HepG2 (cell line): ENCODE results near the gene ANO1. TPM values are rescaled to one million over a fixed set of nuclear protein-coding genes. Genes with fewer than 3 reads are reported as not detected.

Experiments used
- ATAC-seq: fragments of 200-7000 bp; cut with Tn5 transposase; 3 replicates; pipeline ENCODE4 v1.9.1; 2020; ENCODE audit warnings: mild to moderate bottlenecking, moderate library complexity
- BruUV-seq: library from RNA; stranded (reverse); fragments of 400-500 nt; replicated peaks from 2 replicates; lab custom pipeline; 2021; lab: Mats Ljungman, UMichigan
- CTCF ChIA-PET: fragments of 300-600 bp; formaldehyde crosslinking; extraction: SDS; loops from one replicate; lab custom pipeline; 2021; ENCODE audit warnings: low total read pairs, inconsistent platforms, low intra/inter-chr PET ratio; lab: Yijun Ruan, JAX
- POLR2A ChIA-PET: fragments of 350-600 bp; sonication (Branson Sonifier 250); formaldehyde crosslinking; loops from one replicate; lab custom pipeline; 2020; ENCODE audit warnings: antibody characterized with exemption, inconsistent platforms; lab: Yijun Ruan, JAX
- DNase-seq: peaks from one replicate; pipeline ENCODE4 v3.0.0-alpha.2; 2015; ENCODE audit warnings: low spot score
- FAIRE-seq: peaks from 3 replicates; lab custom pipeline; 2011; peaks lifted over from hg19 to GRCh38; lab: Jason Lieb, UNC
- H2AFZ ChIP-seq: one replicate; pipeline ENCODE4 v1.6.1; 2011; ENCODE audit warnings: low read length, inconsistent platforms
- H3K27ac ChIP-seq: fragments of 300-600 bp; 3 replicates; pipeline ENCODE4 v1.8.0; 2011; ENCODE audit warnings: mixed run types, mild to moderate bottlenecking, mixed read lengths, low read length, inconsistent platforms; ENCODE audit not compliant: insufficient read depth; ENCODE audit errors: extremely low read length
- H3K27me3 ChIP-seq, 2 experiments: fragments of 200-600 bp in 1 of 2; 2 replicates in 1 of 2; 3 replicates in 1 of 2; pipeline versions ENCODE4 v1.6.0 to v1.8.0; 2011; ENCODE audit warnings: low read length in 2 of 2, mild to moderate bottlenecking in 2 of 2, moderate library complexity in 2 of 2, inconsistent platforms in 1 of 2; ENCODE audit not compliant: insufficient read depth in 2 of 2, control insufficient read depth in 1 of 2
- H3K36me3 ChIP-seq, 2 experiments: fragments of 200-600 bp in 1 of 2; replicated peaks in 1 of 2; 2 replicates in 1 of 2; 3 replicates in 1 of 2; pipeline versions ENCODE4 v1.5.1 to v1.8.0; 2011; ENCODE audit warnings: low read length in 2 of 2, inconsistent platforms in 1 of 2; ENCODE audit not compliant: insufficient read depth in 2 of 2, control insufficient read depth in 1 of 2
- H3K4me1 ChIP-seq: 2 replicates; pipeline ENCODE4 v1.5.1; 2012; ENCODE audit warnings: low read length, inconsistent platforms; ENCODE audit not compliant: insufficient read depth
- H3K4me2 ChIP-seq: 2 replicates; pipeline ENCODE4 v1.6.0; 2011; ENCODE audit warnings: low read depth, low read length, inconsistent platforms
- H3K4me3 ChIP-seq, 3 experiments: fragments of 200-600 bp in 1 of 3; sonication (generic), shearing (Covaris generic) in 1 of 3; replicated peaks in 1 of 3; 2 replicates each; pipeline ENCODE4 v1.5.1; 2011 to 2016; ENCODE audit warnings: low read length in 3 of 3, inconsistent platforms in 2 of 3, low read depth in 2 of 3, mild to moderate bottlenecking in 2 of 3, control low read depth in 1 of 3, mixed read lengths in 1 of 3; ENCODE audit not compliant: insufficient read depth in 1 of 3
- H3K79me2 ChIP-seq: one replicate; pipeline ENCODE4 v1.6.1; 2011; ENCODE audit warnings: low read length, inconsistent platforms; ENCODE audit not compliant: insufficient read depth
- H3K9ac ChIP-seq: 2 replicates; pipeline ENCODE4 v1.6.0; 2011; ENCODE audit warnings: mild to moderate bottlenecking, low read depth, low read length, inconsistent platforms; ENCODE audit not compliant: insufficient read depth
- H3K9me3 ChIP-seq: 2 replicates; pipeline ENCODE4 v1.5.1; 2012; ENCODE audit warnings: mild to moderate bottlenecking, low read length
- H4K20me1 ChIP-seq: 2 replicates; pipeline ENCODE4 v1.6.0; 2011; ENCODE audit warnings: inconsistent platforms, mild to moderate bottlenecking, low read length, moderate library complexity; ENCODE audit not compliant: insufficient read depth
- CEBPG ChIP-seq: IDR thresholded peaks from 2 replicates; pipeline ENCODE4 v1.6.1; 2016
- CEBPZ ChIP-seq: IDR thresholded peaks from 2 replicates; pipeline ENCODE4 v1.6.1; 2012; ENCODE audit warnings: low read length, improper control_type of control experiment
- GMEB1 ChIP-seq: sonication (generic); formaldehyde crosslinking; IDR thresholded peaks from 2 replicates; pipeline ENCODE4 v1.5.1; 2020; ENCODE audit warnings: missing genetic modification reagents, mild to moderate bottlenecking, borderline replicate concordance
- GZF1 ChIP-seq: sonication (generic); formaldehyde crosslinking; IDR thresholded peaks from 2 replicates; pipeline ENCODE4 v1.5.1; 2020; ENCODE audit warnings: mild to moderate bottlenecking, missing genetic modification reagents
- MAFF ChIP-seq: IDR thresholded peaks from 2 replicates; pipeline ENCODE4 v1.6.1; 2011; ENCODE audit warnings: low read depth, low read length, improper control_type of control experiment
- MED8 ChIP-seq: sonication (generic); formaldehyde crosslinking; IDR thresholded peaks from 2 replicates; pipeline ENCODE4 v1.8.1; 2023; ENCODE audit warnings: mild to moderate bottlenecking, missing genetic modification reagents; ENCODE audit not compliant: insufficient replicate concordance
- NFE2L1 ChIP-seq: sonication (generic); formaldehyde crosslinking; IDR thresholded peaks from 2 replicates; pipeline ENCODE4 v1.4.0; 2020; ENCODE audit warnings: missing genetic modification reagents, mild to moderate bottlenecking, borderline replicate concordance
- POLR2AphosphoS5 ChIP-seq: IDR thresholded peaks from 2 replicates; pipeline ENCODE4 v1.6.1; 2012; ENCODE audit warnings: low read depth, low read length
- RFXANK ChIP-seq: IDR thresholded peaks from 2 replicates; pipeline ENCODE4 v1.6.1; 2016
- YEATS2 ChIP-seq: sonication (generic); formaldehyde crosslinking; IDR thresholded peaks from 2 replicates; pipeline ENCODE4 v1.4.0; 2020; ENCODE audit warnings: missing genetic modification reagents, borderline replicate concordance
- ZNF576 ChIP-seq: sonication (generic); formaldehyde crosslinking; IDR thresholded peaks from 2 replicates; pipeline ENCODE4 v1.4.0; 2020; ENCODE audit warnings: mild to moderate bottlenecking, missing genetic modification reagents
- ZNF598 ChIP-seq: sonication (generic); formaldehyde crosslinking; IDR thresholded peaks from 2 replicates; pipeline ENCODE4 v1.5.1; 2020; ENCODE audit warnings: mild to moderate bottlenecking, missing genetic modification reagents, borderline replicate concordance
- ZNF646 ChIP-seq: sonication (generic); formaldehyde crosslinking; IDR thresholded peaks from 2 replicates; pipeline ENCODE4 v1.9.0; 2021; ENCODE audit warnings: mild to moderate bottlenecking, missing genetic modification reagents
- WGBS: methylation state at CpG from one replicate; pipeline ENCODE4 v1.1.6; 2017; ENCODE audit warnings: low lambda C conversion rate; 5-methylcytosine and 5-hydroxymethylcytosine counted together
- in situ Hi-C: cut with HindIII; loops from 2 replicates; pipeline ENCODE4 v1.10.0; 2017; ENCODE audit warnings: low pct_unique_long_range_greater_than_20kb; ENCODE audit not compliant: extremely low pct_ligation_motif_present
- intact Hi-C: fragments of 100-400 bp; cut with micrococcal nuclease; formaldehyde crosslinking; loops from one replicate; pipeline ENCODE4 v1.10.0; 2022; ENCODE audit not compliant: unreplicated experiment
- polyA plus RNA-seq, 8 experiments: library from polyadenylated mRNA; depleted of rRNA in 3 of 8; stranded (reverse) in 7 of 8; unstranded in 1 of 8; fragments of >200 nt; fragmentation: Illumina TruSeq in 4 of 8; extraction: Trizol in 4 of 8; gene quantifications; 2 replicates each; pipeline versions ENCODE4 v1.2.1 to v1.2.3, GENCODE V29; 2011 to 2016; ENCODE audit warnings: low read depth in 4 of 8, missing spikeins in 1 of 8, mixed read lengths in 1 of 8; ENCODE audit not compliant: insufficient read depth in 1 of 8
- total RNA-seq, 5 experiments: library from RNA; depleted of rRNA; stranded (reverse); fragments of >200 nt; fragmentation: Illumina TruSeq; extraction: Trizol; gene quantifications; 2 replicates each; pipeline ENCODE4 v1.2.3, GENCODE V29; 2016; ENCODE audit warnings: low read depth in 1 of 5

ANO1 gene
- total and polyA plus RNA-seq, 2 of the 13 experiments (the other 11 are each of a cell fraction or from before 2014, with no cell fraction given): not detected

GRCh38 chr11:70064008-70064725, 13.9 kb upstream of the ANO1 start:
- ATAC-seq (no peak), FAIRE-seq (no peak), DNase-seq (no peak)
- H3K27ac ChIP-seq: no peak overlapping the region
- no peaks in the 10 kb centered on the region for H3K36me3 ChIP-seq
- H3K4me3 ChIP-seq: no peak overlapping the region
- H3K27me3 ChIP-seq: peaks cover 5 to 67% of the 10 kb centered on the region in 2 experiments; a peak in 4 of 5 replicates
- intact Hi-C loops: no loop called here
- no peaks in the 10 kb centered on the region for H3K79me2 ChIP-seq
- no TSS peak for BruUV-seq
- no peak overlapping the region for H2AFZ ChIP-seq
- peaks cover 10% of the 10 kb centered on the region for H3K4me1 ChIP-seq
- ChIA-PET POLR2A (no interaction called here), CTCF (no interaction called here)
- 5% methylated on average over 10 of the region's 10 CpGs for WGBS
- H3K9me3 ChIP-seq: no peaks in the 10 kb centered on the region
- H3K4me2 ChIP-seq: no peak overlapping the region
- in situ Hi-C loops: no loop called here
- no peak overlapping the region for H3K9ac ChIP-seq
- H4K20me1 ChIP-seq: no peaks in the 10 kb centered on the region; the same call in 1 of the 2 replicates
- TF ChIP-seq GZF1 (CRISPR knock-in tag) (no peak), ZNF646 (CRISPR knock-in tag) (no peak), YEATS2 (CRISPR knock-in tag) (no peak), ZNF598 (no peak), GMEB1 (CRISPR knock-in tag) (no peak), MED8 (CRISPR knock-in tag) (no peak), NFE2L1 (CRISPR knock-in tag) (no peak), CEBPZ (no peak), MAFF (no peak), ZNF576 (CRISPR knock-in tag) (no peak), CEBPG (CRISPR knock-in tag) (no peak), POLR2AphosphoS5 (no peak), RFXANK (CRISPR knock-in tag) (no peak)
